Right hindlimb (tissue), 1 donor: ENCODE measurements around the gene GFAP.
"Not testable (repeated sequence)": the region's sequence is repeated elsewhere in the genome, so short reads cannot be mapped to it uniquely, and the experiment has no call there.

Source experiments
- DNase-seq: peaks from one replicate; pipeline ENCODE4 v3.0.0-alpha.2; 2018

GFAP gene

GRCh38 chr17:44915321-44915726 is at the start of gene GFAP:
Gene GFAP (minus strand): TSS chr17:44915500. CDS start chr17:44915486, 14 bp downstream.
- DNase-seq, result no peak

DNA sequence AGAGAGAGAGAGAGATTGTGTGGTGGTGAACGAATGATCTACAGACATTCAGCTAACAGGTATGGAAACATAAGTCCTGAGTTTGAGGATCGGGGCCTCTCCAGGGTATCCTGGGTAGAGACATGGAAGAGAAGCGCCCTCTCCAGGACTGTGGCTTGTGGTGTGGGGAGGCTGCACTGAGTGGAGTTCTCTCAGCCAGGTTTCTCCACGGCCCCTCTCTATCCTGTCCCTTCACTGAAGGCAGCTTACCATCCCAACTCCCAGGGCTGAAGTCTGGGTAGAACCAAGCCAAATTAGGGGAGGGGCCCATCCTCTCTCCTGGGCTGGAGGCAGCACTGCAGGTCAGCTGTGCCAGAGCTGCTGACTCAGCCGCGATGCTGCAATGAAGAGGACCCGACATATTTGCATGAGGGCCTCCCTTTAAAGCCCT is 46.6 kb upstream of the GFAP start:
- DNase-seq, result no peak

- no peak for DNase-seq
Measured at GRCh38 chr17:44960691-44961090, 45.4 kb upstream of the GFAP start.

DNA sequence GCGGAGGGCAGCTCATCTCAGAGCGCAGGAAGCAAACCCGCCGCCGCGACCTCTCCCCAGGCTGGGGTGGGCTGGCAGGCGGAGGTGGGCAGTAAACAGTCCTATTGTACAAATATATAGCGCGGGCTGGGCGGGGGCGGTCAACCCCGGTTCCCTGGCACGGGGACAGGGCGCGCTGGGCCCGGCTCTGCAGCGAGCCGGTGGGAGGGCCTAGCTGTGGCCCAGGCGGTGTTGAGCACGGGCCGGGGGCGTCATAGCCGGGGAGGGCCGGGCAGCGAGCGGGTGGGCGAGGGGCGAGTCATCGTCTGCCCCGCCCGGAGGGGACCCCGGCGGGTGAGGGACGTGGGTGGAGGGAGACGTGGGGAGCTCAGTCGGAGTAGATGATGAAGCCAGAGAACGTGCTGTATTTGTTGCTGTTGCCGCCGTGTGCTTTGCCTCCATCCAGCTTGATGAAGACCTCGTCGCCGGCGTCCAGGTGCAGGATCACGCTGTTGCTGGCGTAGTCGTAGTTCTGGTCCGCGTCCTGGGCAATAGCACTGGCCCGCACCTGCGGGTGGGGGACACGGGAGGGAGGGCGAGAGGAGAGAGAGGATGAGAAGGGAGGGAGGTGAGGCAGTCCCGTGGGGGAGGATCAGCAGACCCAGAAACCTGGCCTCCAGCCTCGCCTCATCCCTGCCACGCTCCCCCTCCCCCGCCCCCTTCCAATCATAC is 44.7 kb upstream of the GFAP start:
- no peak for DNase-seq

- DNase-seq, result no peak
Measured at GRCh38 chr17:44956998-44957981, 42.0 kb upstream of the GFAP start.

DNA sequence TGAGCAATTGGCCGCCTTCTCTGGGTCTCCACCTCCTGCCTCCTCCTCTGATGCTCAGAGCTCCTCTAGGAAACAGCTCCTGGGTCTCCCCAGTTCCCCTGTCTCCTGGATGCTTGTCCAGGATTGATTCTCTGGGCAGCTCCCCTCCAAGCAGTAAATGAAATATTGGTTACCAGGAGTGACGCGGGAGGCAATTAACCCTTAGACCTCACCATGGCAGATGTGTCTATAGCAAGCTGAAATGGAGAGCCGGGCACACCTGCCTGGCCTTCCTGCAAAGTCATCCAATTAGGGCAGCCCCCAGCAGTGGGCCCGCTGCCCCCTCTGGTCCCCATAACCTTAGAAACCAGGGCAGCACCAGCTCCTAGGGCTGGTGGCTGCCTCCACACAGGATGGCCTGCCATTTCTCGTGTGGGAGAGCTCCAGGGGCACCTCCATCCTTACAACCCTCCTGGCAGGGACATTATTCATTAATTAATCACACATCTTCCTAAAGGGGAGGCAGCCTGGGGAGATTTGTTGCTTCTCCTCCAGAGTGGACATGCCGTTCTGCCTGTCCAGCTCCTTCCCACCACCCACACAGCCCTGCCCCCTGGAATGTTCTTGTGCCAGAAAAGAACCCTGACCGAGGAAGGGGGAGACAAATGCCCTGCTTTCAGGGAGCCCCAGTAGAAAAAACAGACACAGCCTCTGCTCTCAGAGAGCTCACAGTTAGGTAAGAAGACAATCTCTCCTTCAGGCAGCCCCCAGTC is 40.5 kb upstream of the GFAP start:
- DNase-seq, result no peak

DNA sequence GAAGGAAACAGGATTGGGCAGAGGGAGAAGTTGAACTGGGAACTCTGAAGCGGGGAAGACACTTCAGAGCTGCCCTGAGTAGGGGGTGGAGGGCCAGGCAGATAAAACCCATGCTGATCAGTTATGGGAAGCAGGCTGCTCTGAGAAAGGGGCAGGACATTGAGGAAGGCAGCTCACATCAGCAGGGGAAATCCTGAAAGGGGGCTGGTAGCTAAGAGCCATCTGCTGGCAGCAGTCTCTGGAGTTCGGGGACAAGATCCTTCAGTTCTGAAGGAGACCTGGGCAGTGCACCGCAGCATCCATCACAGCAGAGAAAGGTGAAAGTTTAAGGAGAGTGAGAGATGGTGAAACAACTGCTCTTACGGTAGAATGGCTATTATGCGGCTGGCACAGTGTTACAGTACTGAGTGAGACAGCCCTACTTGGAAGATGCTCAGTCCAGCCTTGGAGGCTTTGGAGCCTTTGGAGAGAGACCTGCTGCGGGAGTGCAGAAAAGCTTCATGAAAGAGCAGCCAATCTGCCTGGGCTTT is 37.7 kb upstream of the GFAP start:
- DNase-seq, result no peak

DNA sequence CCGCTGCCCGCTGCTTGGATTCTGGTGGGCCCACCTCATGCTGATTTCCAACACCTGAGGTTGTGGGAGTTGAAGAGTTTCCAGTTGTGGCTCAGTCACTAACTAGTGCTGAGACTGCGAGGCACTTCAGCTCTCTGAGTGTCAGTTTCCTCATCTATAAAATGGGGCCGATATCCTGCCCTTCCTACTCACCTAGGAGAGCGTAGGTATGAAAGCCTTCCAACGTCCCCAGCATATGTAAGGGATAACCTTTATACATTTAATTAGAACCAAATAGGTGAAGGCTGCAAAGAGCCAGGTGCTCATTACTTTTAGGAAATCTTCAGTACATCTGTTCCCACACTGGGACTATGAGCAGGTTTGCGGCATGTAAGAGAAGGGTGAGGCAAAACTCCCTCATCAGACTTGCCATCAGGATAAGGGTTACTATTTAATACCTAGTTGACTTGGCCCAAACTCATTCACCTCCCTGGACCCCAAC is 33.1 kb upstream of the GFAP start:
- DNase-seq, result no peak

DNA sequence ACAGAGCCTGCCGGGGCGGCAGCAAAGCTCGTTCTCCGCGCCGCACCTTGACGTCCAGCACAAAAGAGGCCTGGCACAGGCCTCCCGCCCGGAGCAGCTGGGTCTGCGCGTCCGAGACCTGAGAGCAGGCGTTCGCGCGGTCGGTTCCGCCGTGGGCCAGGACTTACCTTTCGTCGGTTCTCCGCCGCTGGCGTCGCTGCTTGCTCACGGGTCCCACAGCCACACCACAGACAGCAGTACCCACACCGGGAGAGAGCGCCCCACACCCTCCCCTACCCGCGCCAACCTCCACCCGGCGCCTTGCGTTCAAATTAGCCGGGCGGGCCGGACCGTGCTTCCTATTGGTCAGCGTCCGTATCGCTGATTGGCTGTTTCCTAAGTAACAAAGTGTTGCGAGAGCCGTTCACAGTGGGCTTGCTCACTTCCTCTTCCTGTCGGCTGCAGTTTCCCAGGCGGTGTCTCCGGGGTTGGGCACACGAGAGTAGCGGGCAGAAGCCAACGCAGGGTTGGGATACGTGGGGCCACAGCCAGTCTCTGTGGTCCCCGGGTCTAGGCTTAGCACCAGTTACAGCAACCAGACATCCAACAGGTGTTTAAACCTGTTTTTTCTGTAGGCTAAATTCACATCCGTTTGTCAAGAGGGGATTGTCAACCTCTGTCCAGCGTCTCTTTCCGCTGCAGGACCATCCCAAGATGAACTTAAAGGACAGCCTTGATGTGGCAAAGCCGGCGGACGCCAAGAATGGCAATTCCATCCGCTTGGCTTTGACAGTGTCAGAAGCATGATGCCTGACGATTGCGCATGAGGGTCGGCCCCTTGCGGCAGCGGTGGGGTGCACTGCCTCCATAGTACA is 32.4 kb upstream of the GFAP start, which contains the start of gene KIF18B:
Gene KIF18B (minus strand): TSS at position 313 of the 854 bp plus-strand sequence. CDS start 11,429 bp downstream, outside the sequence.
- DNase-seq, result peak; percentile 93

DNA sequence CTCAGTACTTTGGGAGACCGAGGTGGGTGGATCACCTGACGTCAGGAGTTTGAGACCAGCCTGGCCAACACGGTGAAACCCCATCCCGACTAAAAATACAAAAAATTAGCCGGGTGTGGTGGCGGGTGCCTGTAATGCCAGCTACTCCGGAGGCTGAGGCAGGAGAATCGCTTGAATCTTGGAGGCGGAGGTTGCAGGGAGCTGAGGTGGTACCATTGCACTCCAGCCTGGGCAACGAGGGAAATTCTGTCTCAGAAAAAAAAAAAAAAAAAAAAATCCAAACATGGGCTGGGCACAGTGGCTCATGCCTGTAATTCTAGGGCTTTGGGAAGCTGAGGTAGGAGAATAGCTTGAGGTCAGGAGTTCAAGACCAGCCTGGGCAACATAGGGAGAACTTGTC is 30.4 kb upstream of the GFAP start:
- DNase-seq, result not testable (repeated sequence)

DNA sequence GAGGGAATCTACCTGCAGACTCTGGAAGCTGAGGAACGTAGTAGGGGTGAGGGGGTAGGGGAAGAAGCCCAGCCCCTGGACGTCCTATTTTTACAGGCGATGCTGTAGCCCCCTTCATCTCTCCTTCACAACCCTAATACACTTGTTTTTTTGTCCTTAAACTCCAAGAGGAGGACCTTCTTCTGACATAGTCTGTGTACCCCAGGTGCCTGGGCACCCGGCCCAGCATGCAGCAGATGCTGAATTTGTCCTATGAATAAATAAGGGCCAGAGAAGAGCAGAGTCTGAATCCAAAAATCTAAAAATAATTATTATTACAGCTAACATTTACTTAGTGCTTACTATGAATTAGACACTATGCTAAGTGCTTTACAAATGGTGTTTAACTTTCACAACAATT is 27.2 kb upstream of the GFAP start:
- no peak for DNase-seq

- DNase-seq, result no peak
Measured at GRCh38 chr17:44941712-44942331, 26.5 kb upstream of the GFAP start.

GRCh38 chr17:44940768-44941167 is 25.5 kb upstream of the GFAP start:
- DNase-seq, result no peak

- DNase-seq, result no peak
Measured at GRCh38 chr17:44940317-44940716, 25.0 kb upstream of the GFAP start.

- DNase-seq, result no peak
Measured at GRCh38 chr17:44935116-44935515, 19.8 kb upstream of the GFAP start.

DNA sequence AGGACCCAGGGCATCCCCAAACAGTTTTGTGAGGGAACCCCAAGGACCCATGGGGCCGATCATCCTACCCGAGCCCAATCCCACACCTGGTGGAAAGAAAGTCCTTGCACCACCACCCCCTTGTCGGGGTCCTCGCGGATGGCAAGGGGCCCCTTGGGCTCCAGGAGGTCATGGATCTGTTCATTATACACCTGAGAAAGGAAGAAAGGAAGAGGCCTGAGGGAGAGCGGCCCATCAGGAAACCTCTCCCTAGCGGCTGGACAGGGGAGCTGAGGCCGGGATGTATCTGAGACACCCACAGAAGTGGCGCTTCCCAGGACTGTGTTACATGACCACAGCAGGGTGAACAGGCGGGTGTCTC is 19.4 kb upstream of the GFAP start:
- no peak for DNase-seq

- no peak for DNase-seq
Measured at GRCh38 chr17:44933824-44934744, 18.8 kb upstream of the GFAP start.

DNA sequence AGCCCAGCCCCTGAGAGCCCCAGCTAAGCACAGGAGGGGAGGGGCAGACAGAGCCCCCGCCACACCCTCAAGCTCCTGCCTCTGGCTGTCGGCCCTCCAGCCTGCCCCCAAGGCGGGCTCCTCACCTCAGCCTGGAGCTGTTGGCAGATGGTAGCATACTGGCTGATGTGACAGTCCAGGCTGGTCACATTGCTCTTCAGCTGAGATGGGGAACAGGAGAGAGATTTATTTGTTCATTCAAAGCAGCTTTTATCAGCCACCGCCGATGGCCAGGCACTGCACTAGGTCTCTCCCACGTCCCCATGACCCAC is 17.4 kb upstream of the GFAP start:
- no peak for DNase-seq

DNA sequence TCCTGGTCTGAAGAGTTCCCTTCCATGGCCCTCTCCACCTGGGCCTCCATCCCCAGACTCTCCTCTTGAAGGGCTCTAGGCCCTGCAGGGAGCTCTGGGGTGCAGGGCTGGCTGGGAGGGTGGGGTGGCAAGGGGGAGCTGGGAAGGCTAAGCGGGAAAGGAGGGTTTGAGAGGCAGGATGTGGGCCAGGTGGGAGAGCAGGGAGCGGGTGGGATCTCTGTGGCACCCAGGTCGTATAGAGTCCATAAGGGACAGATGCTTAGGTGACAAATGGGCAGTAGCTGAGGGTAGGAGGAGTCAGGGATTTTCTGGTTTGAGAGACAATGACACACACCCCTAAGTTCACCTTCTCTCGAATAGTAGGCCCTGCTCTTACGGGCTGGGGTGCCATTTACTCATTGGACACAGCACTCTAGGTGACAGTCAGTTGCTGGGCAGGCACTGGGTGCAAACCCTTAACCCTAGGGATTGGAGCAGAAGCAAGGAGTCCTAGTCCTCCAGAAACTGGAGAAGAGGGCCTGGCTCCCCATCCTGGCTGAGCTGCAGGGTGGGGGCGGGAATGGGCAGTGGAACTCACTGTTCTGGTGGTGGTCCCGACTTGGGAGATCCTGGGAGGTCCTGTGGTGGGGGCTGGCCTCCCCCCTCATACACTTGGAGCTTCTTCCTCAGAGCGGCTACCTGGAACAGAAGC is 16.9 kb upstream of the GFAP start:
- DNase-seq, result peak; percentile 10

GRCh38 chr17:44931376-44931775 is 16.1 kb upstream of the GFAP start:
- DNase-seq, result no peak
